Hematopoietic multipotent progenitor cell treated with erythropoietin and hydrocortisone succinate and interleukin-3 and kit ligand, for 17 days (in vitro differentiated cells): ENCODE measurements around the gene SLC1A1.
"Not testable (repeated sequence)": the region's sequence is repeated elsewhere in the genome, so short reads cannot be mapped to it uniquely, and the experiment has no call there.

Source experiments
- DNase-seq: peaks from one replicate; pipeline ENCODE4 v3.0.0-alpha.2; 2015; ENCODE audit warnings: low spot score

The SLC1A1 gene

GRCh38 chr9:4541856-4542255 is 51.6 kb downstream of the SLC1A1 start:
- no peak for DNase-seq

DNA sequence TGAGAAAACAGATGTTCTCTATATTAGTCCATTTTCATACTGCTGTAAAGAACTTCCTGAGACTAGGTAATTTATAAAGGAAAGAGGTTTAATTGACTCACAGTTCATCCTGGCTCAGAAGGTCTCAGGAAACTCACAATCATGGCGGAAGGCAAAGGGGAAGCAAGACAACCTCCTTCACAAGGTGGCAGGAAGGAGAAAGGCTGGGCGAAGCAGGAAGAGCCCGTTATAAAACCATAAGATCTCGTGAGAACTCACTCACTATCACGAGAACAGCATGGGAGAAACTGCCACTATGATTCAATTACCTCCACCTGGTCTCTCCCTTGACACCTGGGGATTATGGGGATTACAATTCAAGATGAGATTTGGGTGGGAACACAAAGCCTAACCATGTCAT is 54.4 kb downstream of the SLC1A1 start:
- DNase-seq, result not testable (repeated sequence)

GRCh38 chr9:4547016-4547415 is 56.7 kb downstream of the SLC1A1 start:
- no peak for DNase-seq

GRCh38 chr9:4548811-4549725 is 58.8 kb downstream of the SLC1A1 start:
- no peak for DNase-seq

GRCh38 chr9:4549751-4550295 is 59.6 kb downstream of the SLC1A1 start:
- no peak for DNase-seq

DNA sequence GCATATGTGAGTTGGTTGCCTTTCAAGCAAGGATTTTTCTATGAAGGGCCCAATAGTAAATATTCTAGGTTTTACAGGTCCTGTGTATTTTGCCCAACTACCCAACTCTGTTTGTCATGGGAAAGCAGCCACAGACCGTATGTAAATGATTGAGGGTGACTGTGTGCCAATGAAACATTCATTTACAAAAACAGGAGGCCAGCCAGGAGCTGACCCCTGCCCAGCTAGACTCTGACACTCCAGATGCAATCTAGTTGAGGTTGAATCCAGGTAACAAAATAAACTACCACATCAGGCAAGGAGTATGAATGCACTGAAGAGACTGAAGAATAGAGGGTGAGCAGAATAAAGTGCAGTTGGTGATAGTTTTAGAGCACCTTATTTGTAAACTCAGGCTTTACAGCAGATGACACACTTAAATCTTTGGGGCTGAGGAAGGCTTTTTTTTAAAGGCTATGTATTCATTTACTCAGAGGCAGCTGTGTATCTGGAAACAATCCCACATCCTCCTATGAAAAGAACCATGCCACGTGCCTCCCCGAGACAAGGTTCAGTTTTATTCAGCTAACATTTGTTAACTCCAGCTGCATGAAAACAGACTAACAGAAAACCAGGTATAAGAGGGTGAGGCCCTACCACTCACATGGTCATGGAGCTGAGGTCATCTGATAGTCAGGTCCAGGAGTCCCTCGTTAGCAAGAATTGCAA is 60.7 kb downstream of the SLC1A1 start:
- no peak for DNase-seq

DNA sequence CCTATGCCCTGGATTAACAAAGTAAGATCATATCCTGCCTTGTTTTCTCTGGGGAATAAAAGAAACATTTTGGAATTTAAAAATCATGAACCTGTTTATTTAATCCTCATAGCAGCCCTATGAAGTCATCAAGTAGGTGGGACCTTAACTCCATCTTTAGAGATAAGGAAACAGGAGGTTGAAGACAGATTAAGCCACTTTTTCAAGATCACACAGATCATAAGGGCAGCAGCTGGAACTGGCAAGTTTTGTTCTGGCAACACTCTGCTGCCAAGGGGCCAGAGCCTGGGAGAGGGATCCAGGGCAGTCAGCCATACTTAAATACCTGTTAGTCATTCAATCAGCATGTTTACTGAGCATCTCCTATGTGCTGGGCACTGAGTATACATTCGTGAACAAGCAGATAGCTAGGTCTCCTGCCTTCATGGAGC is 63.7 kb downstream of the SLC1A1 start:
- DNase-seq, result no peak

DNA sequence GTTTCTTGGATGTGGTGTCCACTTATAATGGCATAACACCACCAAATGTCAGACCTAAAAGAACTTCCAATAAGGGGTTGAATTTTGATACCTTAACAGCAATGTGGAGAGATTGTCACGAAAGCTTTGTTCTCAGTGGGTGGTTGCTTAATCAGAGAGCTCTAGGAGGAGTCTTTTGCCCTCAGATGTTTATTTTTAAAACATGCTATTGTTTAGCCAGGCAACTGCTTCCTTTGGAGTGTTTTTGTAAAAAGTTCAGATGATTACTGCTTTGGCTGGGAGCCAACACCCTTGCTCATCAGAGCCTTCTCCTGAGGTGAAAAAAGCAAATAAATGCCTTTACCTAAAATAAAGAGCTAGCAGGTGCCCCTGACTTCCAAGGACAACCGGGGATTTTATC is 65.0 kb downstream of the SLC1A1 start:
- no peak for DNase-seq

DNA sequence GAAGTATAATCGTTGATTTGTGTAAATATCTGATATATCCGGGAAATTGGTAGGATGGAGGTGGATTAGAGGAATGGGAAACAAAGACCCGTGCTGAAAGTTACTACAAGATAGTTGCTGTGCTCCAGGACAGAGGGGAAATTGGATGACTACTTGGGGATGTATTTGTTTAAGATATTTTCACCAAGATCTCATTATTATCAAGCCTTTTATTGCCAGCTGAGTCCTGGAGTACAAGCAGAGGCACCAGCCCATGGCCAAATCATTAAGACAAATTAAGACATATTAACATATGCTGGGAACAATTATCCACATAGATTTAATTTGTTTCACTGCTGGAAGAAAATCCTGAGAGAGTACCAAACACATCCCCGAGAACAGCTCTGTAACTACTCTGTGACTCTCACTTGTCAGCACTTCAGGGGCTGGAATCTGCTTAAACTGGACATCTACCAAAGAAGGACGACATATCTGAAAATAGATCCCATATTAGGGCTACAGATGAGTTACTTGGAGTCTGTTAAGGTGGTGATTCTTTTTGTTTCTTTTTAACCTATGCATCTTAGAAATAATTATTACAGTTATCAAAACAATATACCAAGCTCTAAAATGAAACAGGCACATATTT is 68.2 kb downstream of the SLC1A1 start:
- no peak for DNase-seq

DNA sequence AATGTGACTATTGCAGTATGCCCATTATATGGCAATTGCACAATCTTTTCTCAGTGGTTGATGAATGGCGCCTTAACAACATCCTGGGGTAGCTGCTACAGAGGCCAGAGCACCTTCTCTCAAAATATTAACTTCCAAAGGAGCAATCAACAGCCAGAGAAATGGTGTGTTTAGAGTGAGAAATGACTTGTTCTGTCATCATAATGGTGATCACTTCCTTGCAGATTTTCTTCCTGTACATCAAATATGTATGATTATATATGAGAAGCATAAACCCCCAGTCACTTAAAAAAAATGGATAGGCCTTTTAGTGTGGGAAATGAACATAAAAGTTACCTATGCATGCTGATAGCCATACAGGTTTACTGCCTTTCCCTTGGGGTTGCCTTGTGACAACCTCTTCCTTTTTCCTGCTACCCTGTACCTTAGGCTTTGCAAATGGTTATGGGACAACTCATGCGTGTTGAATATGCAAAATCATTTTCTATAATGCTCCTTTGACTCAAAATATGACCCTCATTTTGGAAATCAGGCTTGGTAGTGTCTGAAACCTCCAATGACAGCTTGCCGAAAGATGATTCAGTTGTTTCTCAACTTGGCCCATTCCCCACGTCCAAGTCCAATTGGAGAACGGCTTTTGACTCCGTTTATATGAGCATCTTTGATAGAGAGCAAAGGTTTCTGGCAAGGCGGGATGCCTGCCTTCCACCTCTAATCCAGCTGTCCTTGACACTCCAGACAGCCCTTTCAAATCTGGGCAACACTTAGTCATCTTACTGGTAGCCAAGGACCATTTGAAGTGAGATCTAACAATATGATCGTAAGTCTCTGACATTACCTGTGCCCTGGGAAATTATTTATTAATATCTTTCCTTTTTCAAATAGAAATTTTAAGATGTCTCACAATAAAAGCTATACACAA is 69.3 kb downstream of the SLC1A1 start:
- no peak for DNase-seq

DNA sequence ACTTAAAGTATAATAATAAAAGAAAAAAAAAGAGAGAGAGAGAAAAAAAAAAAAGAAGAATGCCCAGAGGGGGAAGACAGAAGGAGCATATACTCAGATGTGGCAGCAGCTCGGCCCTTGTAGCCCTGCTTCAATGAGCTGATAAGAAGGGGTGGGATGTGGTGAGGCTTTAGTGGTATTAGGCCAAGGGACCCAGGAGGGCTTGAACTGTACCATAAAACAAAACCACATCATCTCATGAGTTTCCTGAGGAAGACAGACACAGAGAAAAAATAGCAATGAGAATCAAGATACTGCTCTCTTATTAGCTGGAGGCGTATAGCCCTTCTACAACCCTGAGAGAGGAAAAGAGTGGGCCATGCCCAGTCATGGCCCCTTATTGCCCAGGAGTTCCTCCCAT is 72.8 kb downstream of the SLC1A1 start:
- DNase-seq, result no peak

- DNase-seq, result no peak
Measured at GRCh38 chr9:4566806-4567205, 76.5 kb downstream of the SLC1A1 start.

DNA sequence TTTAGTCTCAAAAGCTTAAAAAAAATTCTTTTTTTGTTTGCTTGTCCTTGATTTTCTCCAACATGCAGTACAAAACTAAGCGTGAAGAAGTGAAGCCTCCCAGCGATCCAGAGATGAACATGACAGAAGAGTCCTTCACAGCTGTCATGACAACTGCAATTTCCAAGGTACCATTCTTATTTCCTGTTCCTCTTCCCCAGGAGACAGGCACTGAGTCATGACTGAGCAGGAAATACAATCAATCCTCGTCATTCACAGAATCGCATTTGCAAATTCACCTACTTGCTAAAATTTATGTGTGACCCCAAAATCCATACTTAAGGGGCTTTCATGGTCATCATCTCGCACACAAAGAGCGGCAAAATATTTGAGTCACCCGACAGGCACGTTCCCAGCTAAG is 77.3 kb downstream of the SLC1A1 start:
- DNase-seq, result no peak

DNA sequence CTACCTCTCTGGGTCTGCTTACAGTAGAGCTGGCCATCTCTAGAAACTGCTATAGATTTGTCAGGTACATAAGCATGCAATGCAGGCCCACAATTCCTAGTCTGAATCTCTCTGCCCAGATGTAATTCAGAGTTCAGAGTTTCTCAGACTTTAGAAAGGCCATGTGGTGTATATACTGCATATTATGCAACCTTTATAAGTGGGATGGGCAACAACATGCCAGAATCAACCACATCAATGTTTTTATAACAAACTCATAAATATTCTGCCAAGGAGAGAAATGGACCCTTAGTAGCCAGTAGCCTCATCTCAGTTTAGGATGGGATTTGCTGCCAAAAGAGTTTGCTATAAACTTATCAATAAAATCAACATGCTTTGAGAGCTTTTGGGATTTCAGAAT is 78.8 kb downstream of the SLC1A1 start:
- DNase-seq, result no peak

- DNase-seq, result no peak
Measured at GRCh38 chr9:4572184-4572826, 82.0 kb downstream of the SLC1A1 start.

DNA sequence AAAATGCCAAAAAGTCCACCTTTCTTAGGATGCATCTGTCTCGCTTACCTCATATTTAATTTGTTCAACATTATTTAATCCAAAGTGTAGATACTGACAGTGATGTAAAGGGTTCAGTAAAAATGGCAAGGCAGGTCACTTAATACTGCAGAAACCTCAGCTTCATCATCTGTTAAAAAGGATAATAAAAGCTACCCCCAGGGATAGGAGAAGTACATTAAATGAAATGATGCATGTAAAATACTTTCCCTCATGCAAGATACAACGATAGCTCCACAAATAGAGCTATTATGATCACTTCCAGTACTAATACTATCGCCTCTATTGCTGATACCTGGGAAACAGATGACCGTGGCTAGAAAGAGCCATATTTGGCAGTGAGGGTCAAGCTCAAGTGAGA is 82.9 kb downstream of the SLC1A1 start:
- DNase-seq, result no peak

GRCh38 chr9:4573634-4574389 is 83.5 kb downstream of the SLC1A1 start:
- DNase-seq, result no peak

- no peak for DNase-seq
Measured at GRCh38 chr9:4574657-4575243, 84.5 kb downstream of the SLC1A1 start.

GRCh38 chr9:4575997-4576396 is 85.7 kb downstream of the SLC1A1 start:
- DNase-seq, result no peak

DNA sequence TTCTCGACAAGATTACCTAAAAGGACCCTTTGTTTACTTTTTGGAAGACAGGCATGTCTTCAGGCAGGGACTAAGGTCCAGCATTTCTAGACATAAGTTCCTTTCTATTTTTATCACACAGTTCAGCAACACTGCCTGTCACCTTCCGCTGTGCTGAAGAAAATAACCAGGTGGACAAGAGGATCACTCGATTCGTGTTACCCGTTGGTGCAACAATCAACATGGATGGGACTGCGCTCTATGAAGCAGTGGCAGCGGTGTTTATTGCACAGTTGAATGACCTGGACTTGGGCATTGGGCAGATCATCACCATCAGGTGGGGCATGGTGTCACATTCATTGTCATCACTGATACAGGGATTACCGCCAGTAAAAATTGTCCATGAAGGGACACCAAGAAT is 86.2 kb downstream of the SLC1A1 start:
- no peak for DNase-seq
